ENCODE measurements around the gene HCLS1. TPM values are rescaled to one million over a fixed set of nuclear protein-coding genes. Genes with fewer than 3 reads are reported as not detected.

HCLS1 gene
- total RNA-seq, 4 donors from 2014 or later, result 64.7 to 99.3 (median 83.0) TPM

- H3K27ac ChIP-seq, result no peak overlapping the region
- 94 to 98% methylated on average over 5 of the region's 5 CpGs for WGBS, 2 donors
- TF ChIP-seq CTCF (IDR thresholded peaks at IDR 0.05), result no peak
- TF ChIP-seq POLR2A (IDR thresholded peaks at IDR 0.05), result no peak
- TF ChIP-seq EP300 (IDR thresholded peaks at IDR 0.05), result no peak
- no peaks in the 10 kb centered on the region for H3K27me3 ChIP-seq
- peaks cover 0 to 93% (median 0%) of the 10 kb centered on the region in 3 donors for H3K36me3 ChIP-seq
- no peak for DNase-seq (ENCODE audit: low spot score in 2 of 2)
- H3K9me3 ChIP-seq, result peaks cover 0 to 10% (median 0%) of the 10 kb centered on the region in 4 donors
- no peak overlapping the region for H3K4me3 ChIP-seq
- H3K4me1 ChIP-seq, result peaks cover 0 to 5% (median 0%) of the 10 kb centered on the region in 4 donors
Observed at GRCh38 chr3:121703973-121704372, 43.3 kb upstream of the HCLS1 start.

- Histone ChIP-seq H3K4me1 (peaks cover 0 to 22% (median 3%) of the 10 kb centered on the region in 4 donors), H3K36me3 (peaks cover 0 to 82% (median 11%) of the 10 kb centered on the region in 3 donors), H3K27ac (peak overlapping the region in 2 of 4 donors; percentile 5 to 6), H3K27me3 (no peaks in the 10 kb centered on the region), H3K9me3 (peaks cover 0 to 2% (median 0%) of the 10 kb centered on the region in 4 donors), H3K4me3 (no peak overlapping the region)
- DNase-seq (ENCODE audit: low spot score in 2 of 2), result peak; percentile 17 to 22
- no peak for TF ChIP-seq EP300 (IDR thresholded peaks at IDR 0.05)
- no peak for TF ChIP-seq POLR2A (IDR thresholded peaks at IDR 0.05)
- TF ChIP-seq CTCF (IDR thresholded peaks at IDR 0.05), result no peak
Observed at GRCh38 chr3:121698901-121699300, 38.2 kb upstream of the HCLS1 start.

GRCh38 chr3:121698476-121698875 is 37.8 kb upstream of the HCLS1 start:
- H3K4me3 ChIP-seq, result no peak overlapping the region
- H3K27ac ChIP-seq, result peak overlapping the region in 2 of 4 donors; percentile 5 to 6
- TF ChIP-seq EP300 (IDR thresholded peaks at IDR 0.05), result peak; percentile 14 to 19
- no peak for TF ChIP-seq CTCF (IDR thresholded peaks at IDR 0.05)
- H3K9me3 ChIP-seq, result no peaks in the 10 kb centered on the region
- H3K27me3 ChIP-seq, result no peaks in the 10 kb centered on the region
- DNase-seq (ENCODE audit: low spot score in 2 of 2), result no peak
- peaks cover 0 to 82% (median 11%) of the 10 kb centered on the region in 3 donors for H3K36me3 ChIP-seq
- H3K4me1 ChIP-seq, result peaks cover 0 to 22% (median 3%) of the 10 kb centered on the region in 4 donors
- WGBS, 2 donors, result 66 to 71% methylated on average over 1 of the region's 1 CpG

GRCh38 chr3:121696186-121696585 is 35.5 kb upstream of the HCLS1 start:
- no peaks in the 10 kb centered on the region for H3K27me3 ChIP-seq
- no peak overlapping the region for H3K4me3 ChIP-seq
- 58 to 66% methylated on average over 3 of the region's 3 CpGs for WGBS, 2 donors
- DNase-seq (ENCODE audit: low spot score in 2 of 2), result no peak
- H3K27ac ChIP-seq, result no peak overlapping the region
- H3K9me3 ChIP-seq, result no peaks in the 10 kb centered on the region
- TF ChIP-seq CTCF (IDR thresholded peaks at IDR 0.05) (no peak), POLR2A (IDR thresholded peaks at IDR 0.05) (no peak), EP300 (IDR thresholded peaks at IDR 0.05) (no peak)
- peaks cover 0 to 82% (median 16%) of the 10 kb centered on the region in 3 donors for H3K36me3 ChIP-seq
- H3K4me1 ChIP-seq, result peaks cover 0 to 22% (median 3%) of the 10 kb centered on the region in 4 donors

GRCh38 chr3:121692010-121692699 is 31.5 kb upstream of the HCLS1 start:
- H3K9me3 ChIP-seq, result peaks cover 0 to 3% (median 0%) of the 10 kb centered on the region in 4 donors
- TF ChIP-seq EP300 (IDR thresholded peaks at IDR 0.05) (no peak), POLR2A (IDR thresholded peaks at IDR 0.05) (no peak), CTCF (IDR thresholded peaks at IDR 0.05) (no peak)
- H3K27ac ChIP-seq, result no peak overlapping the region
- peaks cover 0 to 8% (median 0%) of the 10 kb centered on the region in 4 donors for H3K4me1 ChIP-seq
- DNase-seq (ENCODE audit: low spot score in 2 of 2), result no peak
- no peak overlapping the region for H3K4me3 ChIP-seq
- peaks cover 0 to 83% (median 4%) of the 10 kb centered on the region in 3 donors for H3K36me3 ChIP-seq
- WGBS, 2 donors, result 62 to 68% methylated on average over 2 of the region's 2 CpGs
- H3K27me3 ChIP-seq, result no peaks in the 10 kb centered on the region

Data from tibial nerve (tissue), 4 donors.